HG03521 (cell line): ENCODE measurements around the gene ERGIC1.

ENCODE experiments used
- ATAC-seq: cut with Tn5 transposase; IDR thresholded peaks from one replicate; pipeline ENCODE4 v1.9.1; 2021; ENCODE audit warnings: mild to moderate bottlenecking, moderate library complexity; ENCODE audit not compliant: unreplicated experiment

Gene ERGIC1

DNA sequence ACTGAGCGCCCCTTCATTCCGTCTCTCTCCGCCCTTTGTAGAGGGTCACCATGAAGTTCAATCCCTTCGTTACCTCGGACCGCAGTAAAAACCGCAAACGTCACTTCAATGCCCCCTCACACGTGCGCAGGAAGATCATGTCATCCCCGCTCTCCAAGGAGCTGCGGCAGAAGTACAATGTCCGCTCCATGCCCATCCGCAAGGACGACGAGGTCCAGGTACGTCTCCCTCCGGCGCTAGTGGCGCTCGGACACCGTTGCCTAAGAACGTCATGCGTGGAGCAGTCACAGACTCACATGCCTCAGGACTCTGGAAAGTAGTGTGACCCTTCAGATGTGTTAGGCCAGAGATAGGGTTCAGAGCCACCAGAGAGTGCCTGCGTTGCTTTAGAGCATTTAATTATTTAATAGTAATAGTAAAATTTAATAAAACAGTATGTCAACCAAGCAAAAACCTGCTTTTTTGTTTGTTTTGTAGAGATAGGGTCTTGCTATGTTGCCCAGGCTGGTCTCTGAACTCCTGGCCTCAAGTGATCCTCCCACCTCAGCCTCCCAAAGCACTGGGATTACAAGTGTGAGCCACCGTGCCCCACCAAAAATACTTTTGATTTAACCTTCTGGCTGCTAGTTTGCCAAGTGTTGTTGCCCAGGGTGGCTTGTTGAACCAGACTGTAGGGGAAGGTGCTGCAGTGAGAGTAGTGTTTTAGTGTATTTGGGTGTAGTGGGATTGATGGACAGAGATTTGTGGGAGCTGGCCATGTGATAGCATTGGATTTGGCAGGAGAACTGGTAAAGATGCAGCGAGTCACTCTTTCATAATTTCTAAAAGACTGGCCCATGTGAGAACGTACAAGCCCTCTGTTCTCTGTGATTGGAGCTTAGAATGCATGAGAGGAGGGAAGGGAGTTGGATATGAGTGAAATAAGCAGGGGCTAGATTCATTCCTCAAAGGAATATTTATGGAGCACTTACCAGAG, 126.1 kb downstream of the ERGIC1 start:
- no peak for ATAC-seq

DNA sequence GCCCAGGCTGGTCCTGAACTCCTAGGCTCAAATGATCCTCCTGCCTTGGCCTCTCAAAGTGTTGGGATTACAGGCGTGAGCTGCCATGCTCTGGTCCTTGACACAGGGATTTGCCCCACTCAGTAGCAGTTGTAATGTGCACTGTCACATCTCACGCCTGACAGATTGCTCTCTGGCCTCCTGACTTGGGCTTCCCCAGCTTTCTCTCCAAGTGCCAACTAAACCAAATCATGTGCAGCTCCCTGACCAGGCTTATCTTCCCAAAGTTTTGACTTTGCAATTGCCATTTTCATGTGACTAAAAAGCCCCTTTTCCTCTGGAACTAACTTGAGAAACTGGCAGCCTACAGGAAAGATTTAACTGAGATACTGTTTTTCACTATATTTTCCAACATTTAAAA, 135.9 kb downstream of the ERGIC1 start:
- ATAC-seq, result no peak

GRCh38 chr5:172971482-172971881, 137.4 kb downstream of the ERGIC1 start:
- ATAC-seq, result no peak

GRCh38 chr5:172972552-172972951, 138.5 kb downstream of the ERGIC1 start:
- no peak for ATAC-seq

- no peak for ATAC-seq
Observed at GRCh38 chr5:172973127-172973916, 139.3 kb downstream of the ERGIC1 start.

GRCh38 chr5:172973931-172974330, 139.9 kb downstream of the ERGIC1 start:
- no peak for ATAC-seq

GRCh38 chr5:172975289-172975688, 141.2 kb downstream of the ERGIC1 start:
- ATAC-seq, result no peak

- no peak for ATAC-seq
Observed at GRCh38 chr5:172979778-172980177, 145.7 kb downstream of the ERGIC1 start.

DNA sequence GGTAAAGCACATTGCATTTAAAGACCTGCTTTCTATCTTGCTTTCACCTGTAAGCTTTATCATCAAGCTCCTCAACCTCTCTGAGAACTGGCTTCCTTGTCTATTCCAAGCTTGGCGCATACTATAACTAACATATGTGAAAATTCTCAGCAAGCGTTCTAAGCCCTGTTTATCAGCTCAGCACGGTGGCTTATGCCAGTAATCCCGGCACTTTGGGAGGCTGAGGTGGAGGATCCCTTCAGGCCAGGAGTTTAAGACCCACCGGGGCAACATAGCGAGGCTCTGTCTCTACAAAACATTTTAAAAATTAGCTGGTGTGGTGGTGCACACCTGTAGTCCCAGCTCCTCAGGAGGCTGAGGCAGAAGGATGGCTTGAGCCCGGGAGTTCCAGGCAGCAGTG, 147.9 kb downstream of the ERGIC1 start:
- ATAC-seq, result no peak

- peak; percentile 92 for ATAC-seq
Observed at GRCh38 chr5:172983542-172984243, 149.6 kb downstream of the ERGIC1 start, which contains the start of gene ATP6V0E1. TSS of gene ATP6V0E1 (plus strand) at chr5:172983771. CDS start at chr5:172983861, 90 bp downstream.

GRCh38 chr5:172984244-172984953, 150.3 kb downstream of the ERGIC1 start:
- peak; percentile 59 for ATAC-seq

- ATAC-seq, result no peak
Observed at GRCh38 chr5:172985596-172985995, 151.5 kb downstream of the ERGIC1 start.

DNA sequence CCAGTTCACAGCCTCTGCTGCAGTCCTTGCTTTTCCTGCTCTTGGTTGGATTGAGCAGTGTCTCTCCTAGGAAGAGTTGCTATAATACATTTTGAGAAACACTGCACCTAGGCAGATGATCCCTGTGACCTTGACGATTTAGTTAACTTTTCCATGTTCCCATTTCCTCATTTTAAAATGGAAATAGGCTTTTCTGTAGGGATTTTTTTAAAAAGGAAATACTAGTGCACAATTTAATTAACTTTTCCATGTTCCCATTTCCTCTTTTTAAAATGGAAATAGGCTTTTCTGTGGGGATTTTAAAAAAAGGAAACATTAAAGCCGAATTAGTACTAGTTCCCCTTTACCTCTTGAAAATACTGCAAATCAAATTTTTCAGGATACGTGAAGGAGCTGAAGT, 154.2 kb downstream of the ERGIC1 start:
- ATAC-seq, result no peak

- ATAC-seq, result no peak
Observed at GRCh38 chr5:172990776-172991175, 156.7 kb downstream of the ERGIC1 start.

DNA sequence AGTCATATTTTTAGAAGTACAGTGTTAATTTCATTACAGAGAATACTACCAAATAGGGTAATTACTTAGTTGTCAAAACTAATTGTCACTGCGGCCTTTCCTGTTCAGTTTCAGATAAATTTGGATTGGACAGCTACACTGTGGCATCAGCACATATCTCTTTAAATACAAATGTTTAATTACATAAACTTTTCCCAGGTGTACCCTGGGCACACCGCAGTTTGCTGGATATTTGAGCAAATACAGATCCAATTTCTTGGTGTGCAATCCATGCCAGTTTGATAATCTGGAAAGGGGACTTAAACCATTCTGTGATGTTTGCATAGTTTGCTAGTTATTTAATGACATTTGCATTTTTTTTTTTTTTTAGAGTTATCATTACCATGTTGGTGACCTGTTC, 160.4 kb downstream of the ERGIC1 start:
- no peak for ATAC-seq

- ATAC-seq, result no peak
Observed at GRCh38 chr5:172999372-172999973, 165.4 kb downstream of the ERGIC1 start.

- ATAC-seq, result no peak
Observed at GRCh38 chr5:172999974-173000373, 165.9 kb downstream of the ERGIC1 start.

DNA sequence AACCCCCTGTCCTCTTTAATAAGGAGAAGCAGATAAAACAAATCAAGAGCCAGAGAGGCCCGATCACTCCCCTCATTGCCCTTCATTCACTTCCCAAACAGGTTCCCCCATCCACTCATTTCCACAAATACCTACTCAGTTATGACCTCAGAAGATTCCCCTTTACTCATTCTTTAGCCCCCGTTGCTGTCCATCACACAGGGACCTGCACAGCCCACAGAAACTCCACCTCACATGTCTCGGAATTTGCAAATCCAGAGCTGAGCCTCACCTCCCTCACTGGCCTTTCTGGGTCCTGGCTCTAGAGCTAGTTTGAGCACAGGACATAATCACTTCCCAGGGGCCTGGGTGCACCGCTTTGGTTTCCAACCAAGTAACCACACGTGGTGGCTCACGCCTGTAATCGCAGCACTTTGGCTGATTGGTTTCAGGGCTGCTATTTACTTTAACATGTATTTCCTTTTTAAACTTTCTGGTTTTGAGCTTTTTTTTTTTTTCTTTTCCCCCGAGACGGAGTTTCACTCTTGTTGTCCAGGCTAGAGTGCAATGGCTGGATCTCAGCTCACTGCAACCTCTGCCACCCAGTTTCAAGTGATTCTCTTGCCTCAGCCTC, 167.3 kb downstream of the ERGIC1 start:
- ATAC-seq, result peak; percentile 68
